Nephron progenitor cell (in vitro differentiated cells): ENCODE data around the gene POU2F2.

Experiments
- DNase-seq: peaks from one replicate; pipeline ENCODE4 v3.0.0; 2021
- H3K27ac Mint-ChIP-seq: 2 replicates; pipeline ENCODE4 v1.8.0; 2021; ENCODE audit warnings: mild to moderate bottlenecking, moderate library complexity, mixed read lengths
- H3K27me3 Mint-ChIP-seq: 2 replicates; pipeline ENCODE4 v1.8.0; 2021; ENCODE audit warnings: mild to moderate bottlenecking, low read depth, mixed read lengths; ENCODE audit not compliant: poor library complexity
- H3K36me3 Mint-ChIP-seq: 2 replicates; pipeline ENCODE4 v1.8.0; 2021; ENCODE audit warnings: low read depth, mixed read lengths
- H3K4me1 Mint-ChIP-seq: 2 replicates; pipeline ENCODE4 v1.8.0; 2021; ENCODE audit warnings: mixed read lengths
- H3K4me3 Mint-ChIP-seq: 2 replicates; pipeline ENCODE4 v1.8.0; 2021; ENCODE audit warnings: mild to moderate bottlenecking, moderate library complexity, mixed read lengths
- H3K9me3 Mint-ChIP-seq: 2 replicates; pipeline ENCODE4 v1.8.0; 2021; ENCODE audit warnings: mild to moderate bottlenecking, moderate library complexity, mixed read lengths
- CTCF ChIP-seq: fragments of 200-600 bp; sonication (generic); IDR thresholded peaks from 2 replicates; pipeline ENCODE4 v1.5.0; 2021; ENCODE audit warnings: antibody characterized with exemption

The POU2F2 gene

GRCh38 chr19:42074513-42075363 is 57.5 kb downstream of the POU2F2 start:
- peaks cover 14% of the 10 kb centered on the region for H3K27me3 Mint-ChIP-seq
- peaks cover 16% of the 10 kb centered on the region for H3K36me3 Mint-ChIP-seq
- H3K4me1 Mint-ChIP-seq = peaks cover 50% of the 10 kb centered on the region
- TF ChIP-seq CTCF = no peak
- no peak for DNase-seq
- H3K27ac Mint-ChIP-seq = peak overlapping the region; percentile 100
- H3K9me3 Mint-ChIP-seq = no peaks in the 10 kb centered on the region
- H3K4me3 Mint-ChIP-seq = peak overlapping the region; percentile 96

GRCh38 chr19:42071247-42071646 is 61.0 kb downstream of the POU2F2 start:
- DNase-seq = no peak
- H3K4me1 Mint-ChIP-seq = peaks cover 27% of the 10 kb centered on the region
- no peak for TF ChIP-seq CTCF
- H3K36me3 Mint-ChIP-seq = no peaks in the 10 kb centered on the region
- H3K4me3 Mint-ChIP-seq = no peak overlapping the region
- H3K27ac Mint-ChIP-seq = no peak overlapping the region
- H3K9me3 Mint-ChIP-seq = no peaks in the 10 kb centered on the region
- peaks cover 14% of the 10 kb centered on the region for H3K27me3 Mint-ChIP-seq

- Mint-ChIP-seq H3K4me1 (peaks cover 16% of the 10 kb centered on the region), H3K27me3 (peaks cover 14% of the 10 kb centered on the region), H3K27ac (peak within 1 kb of the TSS; percentile 44), H3K4me3 (peak within 1 kb of the TSS; percentile 62), H3K9me3 (no peaks in the 10 kb centered on the region), H3K36me3 (no peaks in the 10 kb centered on the region)
- no peak for TF ChIP-seq CTCF
- peak; percentile 57 for DNase-seq
Measured at GRCh38 chr19:42069619-42070351, 62.5 kb downstream of the POU2F2 start, which contains the start of gene GRIK5. TSS of gene GRIK5 (minus strand) at chr19:42070206. CDS start at chr19:42065770, 4,436 bp downstream.

- peaks cover 15% of the 10 kb centered on the region for H3K4me1 Mint-ChIP-seq
Measured at GRCh38 chr19:42068756-42069571, 63.3 kb downstream of the POU2F2 start.

GRCh38 chr19:42068361-42068755 is 63.9 kb downstream of the POU2F2 start:
- Mint-ChIP-seq H3K27ac (no peak overlapping the region), H3K36me3 (no peaks in the 10 kb centered on the region), H3K27me3 (peaks cover 14% of the 10 kb centered on the region), H3K9me3 (no peaks in the 10 kb centered on the region), H3K4me1 (peaks cover 18% of the 10 kb centered on the region), H3K4me3 (no peak overlapping the region)
- TF ChIP-seq CTCF = no peak
- no peak for DNase-seq

More at GRCh38 chr19:42068756-42069571, 63.3 kb downstream of the POU2F2 start:
- no peak overlapping the region for H3K4me3 Mint-ChIP-seq
- H3K36me3 Mint-ChIP-seq = no peaks in the 10 kb centered on the region
- H3K27ac Mint-ChIP-seq = no peak overlapping the region
- TF ChIP-seq CTCF = no peak
- peaks cover 14% of the 10 kb centered on the region for H3K27me3 Mint-ChIP-seq
- no peaks in the 10 kb centered on the region for H3K9me3 Mint-ChIP-seq
- DNase-seq = no peak
